HFF-Myc (cell line): ENCODE data around the gene VBP1.

ENCODE experiments used
- DNase-seq: peaks from one replicate; pipeline ENCODE4 v3.0.0-alpha.2; 2011; ENCODE audit warnings: low read depth; ENCODE audit errors: extremely low read depth
- H3K4me3 ChIP-seq: replicated peaks from 2 replicates; pipeline ENCODE4 v1.5.1; 2011; ENCODE audit warnings: low read depth, mild to moderate bottlenecking, control low read depth, low read length
- TF ChIP-seq, protein P1 (sequence below): IDR thresholded peaks from 2 replicates; pipeline ENCODE4 v1.5.1; 2012; ENCODE audit warnings: mild to moderate bottlenecking, low read depth, low read length, control low read depth; ENCODE audit errors: missing control alignments

Gene VBP1

DNA sequence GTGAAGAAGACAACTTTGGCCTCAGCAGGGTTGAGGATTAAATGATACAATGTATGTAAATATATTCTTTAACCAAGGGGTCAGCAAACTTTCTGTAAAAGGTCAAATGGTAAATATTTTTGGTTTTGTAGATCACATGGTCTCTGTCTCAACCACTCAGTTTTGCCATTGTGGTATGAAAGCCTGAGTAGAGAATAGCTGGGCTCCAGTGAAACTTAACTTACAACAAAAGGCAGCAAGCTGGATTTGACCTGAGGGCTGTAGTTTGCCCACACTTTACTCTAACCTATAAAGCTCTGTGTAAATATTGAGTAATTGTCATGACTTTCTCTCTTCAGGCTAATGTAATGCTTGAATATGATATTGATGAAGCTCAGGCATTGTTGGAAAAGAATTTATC is 19.6 kb downstream of the VBP1 start:
- TF ChIP-seq, protein P1, sequence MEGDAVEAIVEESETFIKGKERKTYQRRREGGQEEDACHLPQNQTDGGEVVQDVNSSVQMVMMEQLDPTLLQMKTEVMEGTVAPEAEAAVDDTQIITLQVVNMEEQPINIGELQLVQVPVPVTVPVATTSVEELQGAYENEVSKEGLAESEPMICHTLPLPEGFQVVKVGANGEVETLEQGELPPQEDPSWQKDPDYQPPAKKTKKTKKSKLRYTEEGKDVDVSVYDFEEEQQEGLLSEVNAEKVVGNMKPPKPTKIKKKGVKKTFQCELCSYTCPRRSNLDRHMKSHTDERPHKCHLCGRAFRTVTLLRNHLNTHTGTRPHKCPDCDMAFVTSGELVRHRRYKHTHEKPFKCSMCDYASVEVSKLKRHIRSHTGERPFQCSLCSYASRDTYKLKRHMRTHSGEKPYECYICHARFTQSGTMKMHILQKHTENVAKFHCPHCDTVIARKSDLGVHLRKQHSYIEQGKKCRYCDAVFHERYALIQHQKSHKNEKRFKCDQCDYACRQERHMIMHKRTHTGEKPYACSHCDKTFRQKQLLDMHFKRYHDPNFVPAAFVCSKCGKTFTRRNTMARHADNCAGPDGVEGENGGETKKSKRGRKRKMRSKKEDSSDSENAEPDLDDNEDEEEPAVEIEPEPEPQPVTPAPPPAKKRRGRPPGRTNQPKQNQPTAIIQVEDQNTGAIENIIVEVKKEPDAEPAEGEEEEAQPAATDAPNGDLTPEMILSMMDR = no peak
- no peak overlapping the region for H3K4me3 ChIP-seq
- no peak for DNase-seq

DNA sequence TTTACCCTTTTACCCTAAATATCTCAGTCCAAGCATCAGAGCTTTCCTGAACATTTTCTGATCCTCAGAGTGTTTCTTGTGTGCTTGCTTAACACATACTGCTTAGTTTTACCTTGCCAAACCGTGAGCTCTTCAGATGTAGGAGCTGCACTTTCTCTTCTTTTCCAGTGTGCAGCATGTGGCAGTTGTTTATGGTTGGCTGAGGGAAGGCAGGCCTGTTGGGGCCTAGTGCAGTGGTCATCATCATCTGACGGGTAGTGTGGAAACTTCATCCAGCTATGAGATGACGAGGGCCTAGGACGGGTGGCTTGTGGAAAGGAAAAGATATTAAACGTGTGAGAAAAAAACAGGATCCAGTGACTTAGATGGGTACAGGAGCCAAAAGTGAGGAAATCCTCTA is 21.5 kb downstream of the VBP1 start:
- TF ChIP-seq, protein P1 = no peak
- no peak for DNase-seq
- no peak overlapping the region for H3K4me3 ChIP-seq

DNA sequence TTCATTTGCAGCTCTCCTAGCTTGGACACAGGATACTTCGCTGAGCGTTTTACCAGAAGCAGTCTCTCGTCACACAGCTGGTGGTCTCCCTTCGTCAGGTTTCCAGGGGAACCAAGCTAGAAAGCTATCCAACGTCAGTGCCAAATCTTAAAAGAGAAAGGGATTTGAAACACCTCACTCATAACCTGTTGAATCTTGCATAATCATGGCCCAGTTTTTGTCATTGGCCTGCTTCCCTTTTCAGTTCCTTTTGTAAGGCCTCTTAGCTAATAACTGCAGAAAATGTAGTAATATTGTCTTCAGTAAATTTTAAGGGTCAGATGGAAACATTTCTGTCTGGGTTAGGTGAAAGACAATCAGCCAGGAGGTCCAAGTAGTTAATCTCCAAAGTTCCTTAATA is 26.0 kb downstream of the VBP1 start:
- TF ChIP-seq, protein P1 = no peak
- H3K4me3 ChIP-seq = no peak overlapping the region
- DNase-seq = no peak

DNA sequence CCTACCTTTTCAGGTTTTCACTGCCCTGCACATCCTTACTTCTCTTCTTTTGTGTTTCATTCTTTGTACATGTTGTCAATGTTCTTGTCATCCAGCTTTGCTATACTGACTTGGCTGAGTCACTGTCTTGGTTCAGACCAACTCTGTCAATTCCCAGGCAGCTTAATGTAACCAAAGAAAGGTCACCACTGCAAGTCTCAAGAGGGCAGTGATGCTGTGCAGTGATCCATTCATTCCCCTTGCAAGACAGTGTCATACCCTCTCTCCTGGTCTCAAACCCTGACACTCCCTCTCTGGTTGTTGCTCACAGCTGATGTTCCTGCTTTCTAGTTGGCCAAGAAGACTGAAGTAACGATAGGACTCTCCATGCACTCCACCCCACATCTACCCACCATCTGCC is 30.5 kb downstream of the VBP1 start:
- DNase-seq = no peak
- no peak overlapping the region for H3K4me3 ChIP-seq
- TF ChIP-seq, protein P1 = no peak

DNA sequence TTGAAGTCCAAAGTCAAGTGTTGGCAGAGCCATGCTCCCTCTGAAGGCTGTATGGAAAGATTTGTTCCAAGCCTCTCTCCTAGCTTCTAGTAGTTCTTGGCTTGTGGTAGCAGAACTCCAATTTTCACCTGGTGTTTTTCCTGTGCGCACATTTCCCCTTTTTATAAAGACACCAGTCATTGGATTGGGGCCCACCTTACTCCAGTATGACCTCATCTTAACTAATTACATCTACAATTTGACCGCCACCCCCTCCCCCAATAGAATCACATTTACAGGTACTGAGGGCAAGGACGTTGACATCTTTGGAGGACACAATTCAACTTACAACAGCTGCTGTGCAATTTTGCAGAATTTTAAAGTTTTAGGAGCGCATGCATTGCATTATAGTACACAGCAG is 31.2 kb downstream of the VBP1 start:
- no peak for DNase-seq
- no peak overlapping the region for H3K4me3 ChIP-seq
- TF ChIP-seq, protein P1 = no peak

DNA sequence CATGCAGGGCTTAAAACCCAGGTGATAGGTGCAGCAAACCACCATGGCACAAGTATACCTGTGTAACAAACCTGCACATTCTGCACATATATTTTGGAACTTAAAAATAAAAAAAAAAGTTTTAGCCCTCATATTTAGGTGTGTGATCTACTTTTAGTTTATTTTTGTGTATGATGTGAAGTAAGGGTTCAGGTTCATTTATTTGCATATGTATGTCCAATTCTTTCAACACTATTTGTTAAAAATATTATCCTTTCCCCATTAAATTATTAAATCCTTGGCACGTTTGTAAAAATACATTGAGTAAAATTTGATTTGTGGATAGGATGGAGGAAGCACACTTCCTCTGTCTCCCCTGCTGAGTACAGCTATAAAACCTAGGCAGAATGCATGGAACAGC is 35.1 kb downstream of the VBP1 start:
- DNase-seq = no peak
- TF ChIP-seq, protein P1 = no peak
- no peak overlapping the region for H3K4me3 ChIP-seq

DNA sequence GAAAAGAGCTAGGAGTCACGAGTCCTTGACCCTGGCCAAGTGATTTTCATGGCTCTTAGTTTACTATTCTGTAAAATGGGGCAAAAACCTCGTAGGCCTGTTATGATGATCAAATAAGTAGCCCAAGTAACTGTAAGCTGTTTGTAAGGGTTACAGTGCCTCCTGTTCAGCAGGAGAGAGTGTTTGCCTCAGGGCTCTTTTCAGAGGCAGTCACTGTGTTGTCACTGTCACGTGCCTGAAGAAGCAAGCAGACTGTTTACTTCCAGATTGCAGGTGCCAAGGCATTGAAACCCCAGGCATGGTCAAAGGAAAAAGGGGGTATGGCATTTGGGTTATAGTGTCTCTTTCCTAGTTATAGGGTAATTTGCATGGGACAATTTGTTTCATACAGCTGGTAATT is 43.5 kb downstream of the VBP1 start:
- H3K4me3 ChIP-seq = no peak overlapping the region
- TF ChIP-seq, protein P1 = no peak
- DNase-seq = no peak
